Activated naive CD4-positive, alpha-beta T cell treated with Interleukin-2 at 50 U/mL for 16 hours (primary cell): ENCODE data around the gene TTC17.
"Not testable (repeated sequence)": the region's sequence is repeated elsewhere in the genome, so short reads cannot be mapped to it uniquely, and the experiment has no call there.

Experiments
- DNase-seq: peaks from one replicate; pipeline ENCODE4 v3.0.0-alpha.2; 2020

Gene TTC17

GRCh38 chr11:43382614-43383013 is 23.9 kb downstream of the TTC17 start:
- no peak for DNase-seq

GRCh38 chr11:43384393-43384792 is 25.7 kb downstream of the TTC17 start:
- no peak for DNase-seq

- no peak for DNase-seq
Observed at GRCh38 chr11:43392713-43393112, 34.0 kb downstream of the TTC17 start.

DNA sequence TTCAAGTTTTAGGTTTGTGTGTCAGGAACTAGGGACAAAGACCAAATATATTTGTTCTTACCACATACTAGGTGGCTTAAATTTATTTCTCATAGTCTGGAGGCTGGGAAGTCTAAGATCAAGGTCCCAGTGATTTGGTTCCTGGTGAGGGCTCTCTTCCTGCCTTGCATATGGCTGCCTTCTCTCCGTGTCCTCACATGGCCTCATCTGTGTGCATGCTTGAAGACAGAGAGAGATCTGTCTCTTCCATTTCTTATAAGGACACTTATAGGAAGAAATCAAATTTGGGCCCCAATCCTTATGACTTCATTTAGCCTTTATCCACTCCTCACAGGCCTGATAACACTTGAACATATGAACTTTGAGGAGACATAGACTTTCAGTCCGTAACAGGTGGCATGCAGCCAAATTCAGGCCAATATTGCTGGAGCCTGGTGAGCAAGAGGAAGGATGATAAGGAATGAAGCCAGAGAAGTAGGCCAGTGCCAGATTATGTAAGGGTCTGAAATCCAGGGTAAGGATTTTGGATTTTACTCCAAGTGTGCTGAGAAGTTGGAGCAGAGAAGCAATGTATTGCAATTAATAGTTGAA is 35.1 kb downstream of the TTC17 start:
- no peak for DNase-seq

DNA sequence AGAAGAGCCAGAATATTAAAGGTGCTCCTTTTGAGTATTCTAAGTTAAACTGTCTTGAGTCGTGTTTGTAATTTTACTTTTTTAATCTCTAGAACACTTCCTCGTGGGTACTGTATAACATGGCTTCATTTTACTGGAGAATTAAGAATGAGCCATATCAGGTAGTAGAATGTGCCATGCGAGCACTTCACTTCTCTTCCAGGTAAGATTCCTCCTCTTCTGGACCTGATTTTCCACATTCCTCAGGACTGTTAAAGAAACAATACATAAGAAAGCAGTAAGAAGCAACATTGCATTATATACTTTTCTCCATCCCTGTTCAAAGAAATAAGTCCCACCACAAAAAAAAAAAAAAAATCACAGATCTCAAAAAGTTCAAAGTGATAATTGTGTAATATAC is 37.9 kb downstream of the TTC17 start:
- DNase-seq, result no peak

DNA sequence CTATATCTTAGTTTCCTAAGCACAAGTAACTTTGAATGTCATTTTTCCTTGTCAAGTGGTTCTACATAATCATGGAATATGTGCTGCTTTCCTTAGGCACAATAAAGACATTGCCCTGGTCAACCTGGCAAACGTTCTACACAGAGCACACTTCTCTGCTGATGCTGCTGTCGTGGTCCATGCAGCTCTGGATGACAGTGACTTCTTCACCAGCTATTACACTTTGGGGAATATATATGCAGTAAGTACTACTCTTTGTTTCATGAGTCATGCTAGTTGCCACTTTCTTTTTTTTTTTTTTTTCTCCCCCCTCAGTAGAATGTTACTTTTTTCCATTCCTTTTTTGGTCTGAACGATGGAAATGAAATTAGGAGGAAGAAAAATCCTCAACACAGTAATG is 38.5 kb downstream of the TTC17 start:
- no peak for DNase-seq

DNA sequence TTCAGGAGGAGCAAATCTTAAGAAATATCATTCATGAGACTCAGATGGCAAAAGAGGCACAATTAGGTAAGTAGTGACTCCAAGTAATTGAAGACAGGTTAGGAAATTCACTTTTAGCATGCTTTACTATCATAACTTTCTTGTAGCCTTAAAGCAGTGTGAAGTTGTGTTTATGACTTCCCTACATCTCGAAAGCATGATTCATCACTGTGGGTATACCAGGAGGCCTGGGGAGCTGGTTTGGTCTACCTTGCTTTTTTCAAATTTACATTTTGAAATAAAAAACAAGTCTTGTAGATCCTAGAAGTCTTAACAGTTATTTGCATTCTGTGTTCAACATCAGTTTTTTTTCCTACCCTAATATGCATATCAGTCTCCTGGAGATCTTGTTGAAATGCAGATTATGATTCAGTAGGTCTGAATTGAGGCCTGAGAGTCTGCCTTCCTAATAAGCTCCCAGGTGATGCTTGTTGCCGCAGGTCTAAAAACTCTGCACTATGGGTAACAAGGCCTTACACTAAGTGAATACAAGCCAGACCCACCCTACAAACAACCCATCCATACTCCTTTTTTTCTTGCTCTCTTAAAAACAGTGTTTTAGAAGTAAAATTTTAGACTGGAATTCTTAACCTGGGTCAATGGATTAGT is 41.4 kb downstream of the TTC17 start:
- no peak for DNase-seq

DNA sequence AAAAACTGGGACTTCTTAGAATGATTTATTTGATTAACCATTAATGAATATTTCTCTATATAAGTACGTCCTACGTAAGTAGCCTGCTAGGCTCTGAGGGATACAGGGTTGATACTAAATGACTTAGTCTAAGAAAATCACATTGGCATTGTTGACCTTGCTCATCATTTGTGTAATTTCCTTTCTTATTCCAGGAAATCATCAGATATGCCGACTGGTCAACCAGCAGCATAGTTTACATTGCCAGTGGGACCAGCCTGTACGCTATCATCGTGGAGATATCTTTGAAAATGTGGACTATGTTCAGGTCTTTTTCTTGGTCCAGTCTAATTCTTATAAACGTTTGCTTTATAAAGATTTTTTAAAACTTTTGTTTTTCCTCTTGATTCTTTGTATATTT is 42.5 kb downstream of the TTC17 start:
- DNase-seq, result no peak

- not testable (repeated sequence) for DNase-seq
Observed at GRCh38 chr11:43401811-43402210, 43.1 kb downstream of the TTC17 start.

DNA sequence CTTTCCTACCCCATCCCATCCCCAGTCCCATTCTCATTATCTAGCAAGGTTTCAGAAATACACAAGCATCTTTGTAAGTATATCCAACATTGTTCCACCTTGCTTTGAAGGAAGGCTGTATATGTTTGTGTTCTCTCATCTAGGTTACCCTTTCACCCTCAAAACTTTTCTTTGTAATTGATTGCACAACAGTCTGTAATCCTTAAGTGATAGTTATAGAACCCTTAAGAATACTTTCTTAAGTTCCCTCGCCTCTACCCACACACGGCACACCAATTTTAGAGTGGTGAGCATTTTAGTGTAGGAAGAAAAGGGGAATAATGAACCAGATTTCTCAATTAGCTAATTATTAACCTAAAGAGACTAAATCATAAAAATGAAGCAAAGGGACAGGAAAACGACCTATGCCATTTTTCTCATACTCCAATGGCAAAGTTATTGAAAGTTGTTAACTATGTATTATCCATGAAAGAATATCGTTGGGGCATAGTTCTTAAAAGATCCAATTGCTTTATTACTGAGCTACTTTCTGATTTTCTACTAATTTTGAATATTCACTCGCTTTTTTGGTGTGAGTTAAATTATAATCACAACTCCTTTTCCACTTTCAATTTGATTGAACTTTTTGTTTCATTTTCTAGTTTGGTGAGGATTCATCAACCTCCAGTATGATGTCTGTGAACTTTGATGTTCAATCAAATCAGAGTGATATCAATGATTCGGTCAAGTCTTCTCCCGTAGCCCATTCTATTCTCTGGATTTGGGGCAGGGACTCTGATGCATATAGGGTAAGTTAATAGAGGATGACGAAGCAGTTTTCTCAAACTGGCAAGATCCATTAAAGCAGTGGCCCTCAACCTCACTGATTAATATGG is 44.9 kb downstream of the TTC17 start:
- no peak for DNase-seq

DNA sequence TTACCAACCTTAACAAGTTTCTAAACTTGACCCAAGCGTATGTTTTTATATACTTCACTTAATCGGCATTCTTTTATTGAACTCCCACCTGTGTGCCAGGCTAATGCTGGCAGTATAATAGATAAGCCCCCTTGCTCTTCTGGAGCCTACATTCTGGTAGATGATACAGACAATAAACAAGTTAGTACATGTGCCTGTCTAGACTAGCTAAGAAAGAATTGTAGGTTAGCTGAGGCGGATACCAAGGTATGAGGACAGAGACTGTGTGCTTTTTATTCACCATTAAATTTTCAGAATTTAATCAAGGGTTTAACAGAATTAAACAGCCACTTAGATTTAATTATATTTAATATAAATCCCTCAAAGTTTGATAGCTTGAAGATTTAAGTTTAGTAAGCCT is 45.7 kb downstream of the TTC17 start:
- DNase-seq, result no peak

DNA sequence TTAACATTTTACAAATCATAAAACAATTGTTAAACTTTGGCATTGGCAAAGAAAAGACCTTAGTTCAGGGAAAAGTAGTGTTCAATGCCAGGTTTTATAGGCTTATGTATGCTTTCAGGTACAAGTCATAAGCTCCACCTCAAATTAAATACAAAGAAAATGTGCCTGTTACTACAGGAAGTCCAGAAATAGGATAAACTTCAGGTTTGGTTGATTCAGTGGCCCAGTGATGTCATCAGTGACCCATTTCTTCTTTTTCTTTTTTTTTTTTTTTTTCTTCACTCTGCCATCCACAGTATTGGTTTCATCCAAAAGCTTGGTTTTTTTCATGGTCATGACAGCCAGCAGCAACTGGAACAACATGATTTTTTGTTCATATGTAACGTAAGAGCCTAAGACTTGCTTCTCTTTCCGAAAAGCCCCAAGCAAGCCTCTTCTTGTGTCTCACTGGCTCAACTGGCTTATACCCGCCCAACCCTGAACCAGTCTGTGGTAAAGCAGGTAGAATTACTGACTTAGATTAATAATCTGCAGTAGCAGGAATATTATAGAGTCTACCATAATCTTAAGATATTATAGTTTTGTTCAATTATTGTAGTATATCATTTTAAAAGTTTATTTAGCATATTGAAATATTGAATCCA is 46.2 kb downstream of the TTC17 start:
- no peak for DNase-seq

- DNase-seq, result no peak
Observed at GRCh38 chr11:43408277-43408676, 49.6 kb downstream of the TTC17 start.

DNA sequence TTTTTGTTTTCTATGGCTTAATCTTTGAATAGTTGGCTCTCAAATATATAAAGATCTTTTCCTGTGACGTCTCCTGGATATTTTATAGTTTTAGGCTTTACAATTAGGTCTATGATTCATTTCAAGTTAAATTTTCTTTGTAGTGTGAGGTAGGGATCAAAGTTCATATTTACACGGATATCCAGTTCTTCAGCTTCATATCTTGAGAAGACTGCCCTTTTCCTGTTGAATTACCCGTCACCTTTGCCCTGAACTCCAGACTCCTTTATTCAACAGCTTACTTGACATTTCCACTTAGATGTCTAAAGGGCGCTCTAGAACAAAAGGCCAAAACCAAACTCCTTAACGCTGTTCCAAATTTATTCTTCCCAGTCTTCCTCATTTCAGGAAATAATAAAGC is 51.7 kb downstream of the TTC17 start:
- no peak for DNase-seq

DNA sequence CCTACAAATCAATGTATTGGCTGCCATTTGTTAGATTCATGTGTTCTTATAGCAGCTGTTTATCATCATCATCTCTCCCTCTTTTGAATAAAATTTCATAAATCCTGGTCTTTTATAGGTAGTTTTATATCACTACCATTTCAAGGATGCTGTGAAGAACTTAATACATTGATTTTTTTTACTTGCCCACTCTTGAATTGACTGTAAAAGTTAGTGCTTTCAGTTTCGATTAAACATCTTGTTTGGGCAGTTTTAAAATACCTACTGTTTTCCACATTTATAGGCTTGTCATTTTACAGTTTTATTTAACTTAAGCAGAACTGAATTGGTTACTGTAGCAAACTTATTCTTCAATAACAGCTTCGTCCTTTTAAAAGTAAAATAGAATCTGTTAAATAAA is 59.5 kb downstream of the TTC17 start:
- no peak for DNase-seq

DNA sequence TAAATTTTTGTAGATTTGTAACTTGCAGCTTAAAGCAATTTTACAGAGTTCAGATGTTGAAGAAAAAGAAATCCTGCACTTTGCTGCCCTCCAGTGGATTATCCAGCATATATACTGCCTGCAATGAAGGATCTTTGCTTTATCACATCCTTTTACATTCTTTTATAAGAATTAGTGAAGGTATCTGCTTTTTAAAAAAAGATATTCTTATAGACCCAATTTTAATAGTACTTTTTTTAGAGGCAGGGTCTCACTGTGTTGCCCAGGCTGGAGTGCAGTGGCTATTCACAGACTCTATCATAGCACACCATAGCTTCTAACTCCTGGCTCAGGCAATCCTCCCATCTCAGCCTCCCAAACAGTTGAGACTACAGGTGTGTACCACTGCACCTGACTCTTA is 60.7 kb downstream of the TTC17 start:
- DNase-seq, result no peak

DNA sequence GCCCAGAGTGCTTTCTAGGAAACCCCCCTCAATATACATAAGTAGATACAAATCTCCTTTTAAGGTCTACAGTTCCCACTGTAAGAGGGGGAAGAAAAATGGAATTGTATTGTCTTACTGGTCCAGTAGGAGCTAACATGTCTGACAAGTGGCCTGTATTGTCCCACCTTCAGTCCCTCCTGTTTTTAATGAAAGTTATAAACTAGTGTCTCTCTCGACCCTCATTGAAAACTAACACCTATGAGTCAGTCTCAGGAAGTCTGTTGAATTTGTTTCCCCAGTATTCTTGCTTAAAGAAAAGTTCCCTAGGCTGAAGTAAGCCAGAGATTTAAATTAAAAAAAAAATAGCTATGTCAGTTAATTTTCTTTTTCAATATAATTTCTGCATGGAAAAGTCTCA is 69.3 kb downstream of the TTC17 start:
- no peak for DNase-seq

- DNase-seq, result not testable (repeated sequence)
Observed at GRCh38 chr11:43430916-43431315, 72.2 kb downstream of the TTC17 start.

DNA sequence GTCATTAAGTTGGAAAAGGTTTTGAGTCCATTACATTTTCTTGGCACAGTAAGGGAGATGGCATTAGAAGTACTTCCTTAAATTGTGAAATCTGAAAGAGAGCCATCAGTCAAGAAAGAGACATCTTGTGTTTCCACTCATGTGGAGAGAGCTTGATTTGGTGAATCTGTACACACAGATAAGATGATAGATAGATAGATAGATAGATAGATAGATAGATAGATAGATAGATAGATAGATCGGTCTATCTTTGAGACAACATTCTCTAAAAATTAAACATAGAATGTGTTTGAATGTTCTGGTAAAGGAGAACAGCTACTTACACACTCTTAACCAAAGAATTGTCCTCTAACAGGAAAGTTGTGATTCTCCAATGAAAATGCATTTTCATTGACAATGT is 76.2 kb downstream of the TTC17 start:
- no peak for DNase-seq

DNA sequence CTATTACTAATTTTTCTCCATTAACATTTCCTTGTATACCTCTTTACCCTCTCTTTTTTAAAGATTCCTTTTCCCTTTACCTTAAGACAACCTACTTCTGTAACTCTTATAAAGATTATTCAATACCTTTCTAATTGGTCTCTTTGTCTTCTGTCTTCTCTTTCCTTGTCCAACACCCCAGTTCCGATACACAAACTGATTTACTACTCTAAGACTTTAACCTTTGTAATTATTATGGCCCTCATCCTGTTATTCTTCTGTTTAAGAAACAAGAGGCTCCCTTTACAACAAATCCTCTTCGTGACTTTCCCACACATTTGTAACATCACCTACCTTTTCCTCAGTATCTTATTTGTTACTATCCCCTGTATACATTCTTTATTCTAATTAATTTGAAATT is 81.8 kb downstream of the TTC17 start:
- no peak for DNase-seq

DNA sequence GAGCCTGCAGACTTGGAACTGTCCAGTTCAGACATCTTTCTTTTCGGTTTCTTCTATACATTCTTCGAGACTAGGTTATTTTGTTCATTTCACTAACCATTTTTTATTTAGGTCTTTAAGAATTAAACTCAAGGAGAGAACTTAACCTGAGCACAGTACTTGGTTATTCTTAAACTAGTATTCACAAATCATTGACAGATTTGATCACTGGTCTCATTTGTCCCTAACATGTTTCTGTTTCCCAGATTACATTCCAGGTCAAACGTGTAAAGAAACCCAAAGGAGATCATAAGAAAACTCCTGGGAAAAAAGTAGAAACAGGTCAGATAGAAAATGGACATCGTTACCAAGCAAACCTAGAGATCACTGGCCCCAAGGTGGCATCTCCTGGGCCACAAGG is 85.1 kb downstream of the TTC17 start:
- DNase-seq, result no peak

DNA sequence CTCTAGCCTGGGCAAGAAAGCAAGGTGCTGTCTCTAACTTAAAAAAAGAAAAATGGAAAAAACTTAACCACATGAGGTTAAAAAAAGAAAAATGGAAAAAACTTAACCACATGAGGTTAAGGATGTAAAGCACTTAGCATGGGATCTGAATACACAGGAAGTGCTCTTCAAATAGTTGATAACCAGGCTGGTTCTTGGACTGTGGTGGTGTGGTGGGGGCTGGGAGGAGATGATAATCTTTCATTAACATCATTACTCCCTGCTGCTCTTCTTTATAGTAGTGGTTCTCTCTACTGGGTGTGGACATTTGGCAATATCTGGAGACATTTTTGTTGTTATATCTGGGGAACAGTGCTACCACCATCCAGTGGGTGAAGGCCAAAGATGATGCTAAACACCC is 88.4 kb downstream of the TTC17 start:
- no peak for DNase-seq

DNA sequence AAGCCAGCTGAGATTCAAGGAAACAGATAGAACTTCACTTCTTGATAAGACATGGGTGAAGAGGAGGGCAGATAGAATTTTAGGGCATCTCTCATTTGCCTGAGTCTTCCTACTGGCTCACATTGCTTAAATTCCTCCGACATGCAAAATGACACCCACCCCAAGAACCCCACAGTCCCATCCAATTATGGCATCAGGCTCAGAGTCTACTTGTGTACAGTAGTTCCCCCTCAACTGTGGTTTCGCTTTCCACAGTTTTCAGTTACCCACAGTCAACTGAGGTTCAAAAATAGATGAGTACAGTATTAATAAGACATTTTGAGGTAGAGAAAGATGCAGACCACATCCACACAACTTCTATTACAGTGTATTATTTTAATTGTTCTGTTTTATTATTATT is 99.8 kb downstream of the TTC17 start:
- no peak for DNase-seq

- no peak for DNase-seq
Observed at GRCh38 chr11:43459246-43459645, 100.5 kb downstream of the TTC17 start.
